Body of pancreas (tissue), 4 donors: ENCODE measurements around the gene HOXC4. TPM values are rescaled to one million over a fixed set of nuclear protein-coding genes. Genes with fewer than 3 reads are reported as not detected.
A peak's percentile ranks its signal among the peaks of the same experiment; 100 is the strongest.

ENCODE experiments used
- ATAC-seq: fragments of 150-250 bp; one replicate; pipeline ENCODE4 v1.9.1; 2016
- DNase-seq, 4 donors: peaks; one replicate each; pipeline ENCODE4 v3.0.0-alpha.2; 2019
- H3K27ac ChIP-seq, 4 donors: fragments of 200-600 bp; sonication (generic); 1 replicate in 3 of 4; 2 replicates in 1 of 4; pipeline versions ENCODE4 v1.5.1 to v1.6.1; 2016 to 2019; ENCODE audit warnings: mild to moderate bottlenecking in 1 of 4, mixed read lengths in 1 of 4, moderate library complexity in 1 of 4
- H3K27me3 ChIP-seq, 2 donors: fragments of 200-600 bp; sonication (generic); one replicate each; pipeline ENCODE4 v1.6.0; 2016; ENCODE audit warnings: mild to moderate bottlenecking in 1 of 2
- H3K36me3 ChIP-seq, 2 donors: fragments of 200-600 bp; sonication (generic); replicated peaks in 1 of 2; 2 replicates each; pipeline ENCODE4 v1.5.1; 2016; ENCODE audit warnings: low read depth in 2 of 2; ENCODE audit not compliant: insufficient read depth in 1 of 2
- H3K4me1 ChIP-seq: fragments of 200-600 bp; sonication (generic); one replicate; pipeline ENCODE4 v1.6.0; 2016
- H3K4me3 ChIP-seq, 2 donors: fragments of 200-600 bp; sonication (generic); 1 replicate in 1 of 2; 2 replicates in 1 of 2; pipeline ENCODE4 v1.5.1; 2016 to 2019
- H3K9me3 ChIP-seq, 3 donors: fragments of 200-600 bp; sonication (generic); 1 replicate in 2 of 3; 2 replicates in 1 of 3; pipeline ENCODE4 v1.5.1; 2016
- CTCF ChIP-seq, 7 experiments: fragments of 450-650 bp in 4 of 7; fragments of 200-600 bp in 3 of 7; sonication (generic) in 3 of 7; IDR thresholded peaks; one replicate each; pipeline ENCODE4 v1.5.1; 2016 to 2019; ENCODE audit warnings: antibody characterized with exemption in 7 of 7
- POLR2A ChIP-seq, 3 donors: fragments of 450-650 bp; IDR thresholded peaks; one replicate each; pipeline ENCODE4 v1.6.1; 2016; ENCODE audit warnings: antibody characterized with exemption in 3 of 3, mild to moderate bottlenecking in 2 of 3
- WGBS, 2 donors: methylation state at CpG; one replicate each; pipeline ENCODE4 v1.1.5; 2017; 5-methylcytosine and 5-hydroxymethylcytosine counted together
- intact Hi-C: fragments of 100-400 bp; cut with DNase I; formaldehyde crosslinking; loops from one replicate; pipeline ENCODE4 v1.15.1; 2023
- total RNA-seq, 2 donors: library from RNA; depleted of rRNA; stranded (reverse); fragments of >200 nt; gene quantifications; one replicate each; pipeline ENCODE4 v1.1.0, GENCODE V29; 2016

The HOXC4 gene
- total RNA-seq, 2 donors from 2014 or later: not detected

GRCh38 chr12:54005853-54006558, 47.6 kb upstream of the HOXC4 start:
- Histone ChIP-seq H3K27me3 (peaks cover 0 to 72% of the 10 kb centered on the region in 2 donors), H3K27ac (no peak overlapping the region), H3K4me3 (no peak overlapping the region), H3K9me3 (no peaks in the 10 kb centered on the region), H3K4me1 (peaks cover 17% of the 10 kb centered on the region), H3K36me3 (no peaks in the 10 kb centered on the region)
- intact Hi-C loops: no loop called here
- DNase-seq (peak; percentile 86 to 93 (median 90)), ATAC-seq (peak; percentile 83)
- 3 to 4% methylated on average over 30 to 39 of the region's 39 CpGs for WGBS, 2 donors
- TF ChIP-seq POLR2A (IDR thresholded peaks at IDR 0.05) (no peak), CTCF (IDR thresholded peaks at IDR 0.05) (peak; percentile 88 to 97 (median 95))

DNA sequence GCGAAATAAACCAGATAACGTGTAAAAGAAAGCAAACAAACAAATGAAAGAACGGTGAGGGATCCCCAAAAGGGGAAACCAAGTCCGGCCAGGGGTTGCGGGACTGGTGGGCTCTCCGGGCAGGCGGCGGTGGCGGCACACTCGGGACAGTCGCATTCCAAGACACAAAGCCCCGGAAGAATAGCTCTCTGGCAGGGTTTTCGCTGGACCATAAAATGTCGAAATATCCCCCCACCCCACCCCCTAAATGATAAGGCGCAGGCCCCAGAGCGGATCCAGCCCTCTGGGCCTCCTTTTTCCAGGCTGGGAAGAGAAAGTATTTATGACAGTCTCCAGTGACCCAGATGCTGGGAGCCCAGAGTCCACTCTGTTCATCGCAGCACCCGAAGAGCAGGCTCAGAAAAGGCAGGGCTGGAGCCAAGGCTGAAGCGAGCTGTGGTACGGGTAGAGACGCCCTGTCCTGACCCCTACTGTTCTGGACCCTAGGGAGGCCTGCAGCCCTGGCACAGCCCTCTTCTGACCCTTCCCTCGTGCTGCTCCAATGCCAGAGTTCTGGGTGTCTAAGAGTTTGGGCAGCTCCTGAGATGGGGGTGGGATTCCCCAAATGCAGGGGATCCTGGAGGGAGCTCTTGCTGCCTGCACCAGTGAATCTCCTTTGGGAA, 46.9 kb upstream of the HOXC4 start:
- H3K27ac ChIP-seq: no peak overlapping the region
- TF ChIP-seq CTCF (IDR thresholded peaks at IDR 0.05) (no peak), POLR2A (IDR thresholded peaks at IDR 0.05) (no peak)
- no peaks in the 10 kb centered on the region for H3K36me3 ChIP-seq
- peaks cover 0 to 72% of the 10 kb centered on the region in 2 donors for H3K27me3 ChIP-seq
- 30 to 33% methylated on average over 22 of the region's 22 CpGs for WGBS, 2 donors
- no peaks in the 10 kb centered on the region for H3K9me3 ChIP-seq
- H3K4me3 ChIP-seq: no peak overlapping the region
- DNase-seq: no peak
- peaks cover 17% of the 10 kb centered on the region for H3K4me1 ChIP-seq
- intact Hi-C loops: no loop called here
- no peak for ATAC-seq

DNA sequence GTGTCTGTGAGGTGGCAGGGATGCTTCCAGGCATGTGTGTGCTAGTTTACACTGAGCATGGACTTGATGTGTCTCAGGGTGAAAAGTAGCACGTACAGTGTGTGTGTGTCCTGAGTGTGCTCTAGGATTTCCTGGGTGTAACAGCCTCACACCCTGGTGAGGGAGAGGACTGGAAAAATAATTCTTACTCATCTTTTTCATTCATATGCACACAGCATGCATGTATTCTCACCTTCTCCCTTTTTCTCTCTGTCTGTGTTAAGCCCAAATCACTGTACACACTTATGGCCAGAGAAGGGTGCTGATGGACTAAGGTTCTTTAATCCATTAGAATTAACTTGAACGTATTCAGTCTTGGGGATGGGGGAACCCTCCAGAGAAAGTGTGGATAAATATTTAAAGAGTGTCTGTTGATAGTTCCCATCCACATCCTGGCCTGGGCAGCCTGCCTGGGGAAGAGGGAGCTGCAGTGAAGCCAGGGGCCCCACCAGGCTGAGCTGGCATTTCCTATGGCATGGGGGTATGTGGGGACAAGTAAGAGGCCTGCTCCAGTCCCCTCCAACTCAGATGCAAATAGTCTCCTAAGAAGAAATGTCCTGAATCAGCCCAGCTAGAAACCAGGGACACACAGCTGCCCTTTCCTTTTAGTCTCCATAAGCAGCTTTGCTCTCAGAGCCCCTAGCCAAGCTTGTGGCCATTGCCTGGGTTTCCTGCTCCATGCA, 45.9 kb upstream of the HOXC4 start:
- no peak overlapping the region for H3K27ac ChIP-seq

DNA sequence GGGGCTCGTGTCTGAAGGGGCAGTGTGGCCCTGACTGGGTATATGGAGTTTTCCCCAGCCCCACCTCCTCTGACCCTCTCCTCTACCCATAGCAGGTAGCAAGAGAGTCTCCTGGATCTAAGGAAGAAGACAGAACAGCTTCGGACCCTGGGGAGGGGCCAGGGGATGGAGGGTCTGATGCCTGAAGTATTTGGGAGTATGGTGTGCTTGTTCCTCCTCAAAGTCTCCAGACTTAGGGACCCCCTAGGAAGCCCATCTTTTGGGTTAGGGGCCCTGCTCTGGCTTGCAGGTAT, 45.4 kb upstream of the HOXC4 start:
- intact Hi-C loops: no loop called here
- no peaks in the 10 kb centered on the region for H3K9me3 ChIP-seq
- no peak for TF ChIP-seq POLR2A (IDR thresholded peaks at IDR 0.05)
- TF ChIP-seq CTCF (IDR thresholded peaks at IDR 0.05): no peak
- 19 to 44% methylated on average over 2 of the region's 2 CpGs for WGBS, 2 donors
- peaks cover 17% of the 10 kb centered on the region for H3K4me1 ChIP-seq
- ATAC-seq: no peak
- H3K27ac ChIP-seq: no peak overlapping the region
- no peaks in the 10 kb centered on the region for H3K36me3 ChIP-seq
- peaks cover 0 to 68% of the 10 kb centered on the region in 2 donors for H3K27me3 ChIP-seq
- no peak overlapping the region for H3K4me3 ChIP-seq
- DNase-seq: no peak

More for the DNA sequence above, 45.9 kb upstream of the HOXC4 start:
- no peaks in the 10 kb centered on the region for H3K9me3 ChIP-seq
- H3K4me1 ChIP-seq: peaks cover 17% of the 10 kb centered on the region
- H3K27me3 ChIP-seq: peaks cover 0 to 68% of the 10 kb centered on the region in 2 donors
- WGBS, 2 donors: 59 to 66% methylated on average over 2 of the region's 2 CpGs
- ATAC-seq (no peak), DNase-seq (no peak)
- intact Hi-C loops: no loop called here
- TF ChIP-seq POLR2A (IDR thresholded peaks at IDR 0.05): no peak
- no peak for TF ChIP-seq CTCF (IDR thresholded peaks at IDR 0.05)
- H3K4me3 ChIP-seq: no peak overlapping the region
- no peaks in the 10 kb centered on the region for H3K36me3 ChIP-seq
